IPS-NIHi11 (cell line): ENCODE data around the gene CCDC142.
"Not testable (repeated sequence)": the region's sequence is repeated elsewhere in the genome, so short reads cannot be mapped to it uniquely, and the experiment has no call there.

ENCODE experiments used
- DNase-seq: peaks from one replicate; pipeline ENCODE4 v3.0.0; 2012; ENCODE audit warnings: mixed read lengths, low spot score

Gene CCDC142

DNA sequence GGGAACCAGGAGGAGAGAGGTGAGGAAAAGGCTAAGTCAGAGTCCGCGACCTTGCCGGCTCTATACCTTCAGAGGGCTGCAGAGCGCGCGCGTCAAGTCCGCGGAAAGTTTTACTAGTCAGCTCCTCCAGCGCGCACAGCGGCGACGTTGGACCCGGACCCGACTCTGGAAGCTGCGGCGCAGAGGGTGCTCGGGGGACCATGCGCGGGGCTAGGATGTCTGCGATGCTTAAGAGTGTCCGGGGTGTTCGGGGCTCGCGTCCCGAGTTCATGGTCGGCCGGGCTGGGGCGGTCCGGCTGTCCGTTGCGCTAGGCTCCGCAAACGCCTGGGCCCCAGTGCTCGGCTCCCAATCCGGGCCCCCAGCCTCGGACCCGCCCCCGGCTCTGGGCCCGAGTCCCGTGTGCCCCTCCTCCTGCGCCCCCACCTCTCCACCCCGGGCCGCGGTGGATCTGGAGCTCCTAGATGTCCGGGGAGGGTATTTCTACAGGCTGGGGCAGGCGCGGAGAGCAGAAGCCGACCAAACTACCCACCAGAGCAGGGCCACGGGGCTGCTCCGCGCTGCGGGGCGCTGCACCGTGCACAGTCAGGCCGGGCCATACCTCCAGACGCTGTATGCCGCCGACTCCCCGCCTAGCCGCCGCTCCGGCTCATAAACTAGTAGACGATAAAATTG, 16.6 kb upstream of the CCDC142 start, which contains the start of gene LBX2:
LBX2 (minus strand) TSS at position 337 of the 673 bp plus-strand sequence; CDS start at position 271, 66 bp downstream.
- DNase-seq = peak; percentile 57

DNA sequence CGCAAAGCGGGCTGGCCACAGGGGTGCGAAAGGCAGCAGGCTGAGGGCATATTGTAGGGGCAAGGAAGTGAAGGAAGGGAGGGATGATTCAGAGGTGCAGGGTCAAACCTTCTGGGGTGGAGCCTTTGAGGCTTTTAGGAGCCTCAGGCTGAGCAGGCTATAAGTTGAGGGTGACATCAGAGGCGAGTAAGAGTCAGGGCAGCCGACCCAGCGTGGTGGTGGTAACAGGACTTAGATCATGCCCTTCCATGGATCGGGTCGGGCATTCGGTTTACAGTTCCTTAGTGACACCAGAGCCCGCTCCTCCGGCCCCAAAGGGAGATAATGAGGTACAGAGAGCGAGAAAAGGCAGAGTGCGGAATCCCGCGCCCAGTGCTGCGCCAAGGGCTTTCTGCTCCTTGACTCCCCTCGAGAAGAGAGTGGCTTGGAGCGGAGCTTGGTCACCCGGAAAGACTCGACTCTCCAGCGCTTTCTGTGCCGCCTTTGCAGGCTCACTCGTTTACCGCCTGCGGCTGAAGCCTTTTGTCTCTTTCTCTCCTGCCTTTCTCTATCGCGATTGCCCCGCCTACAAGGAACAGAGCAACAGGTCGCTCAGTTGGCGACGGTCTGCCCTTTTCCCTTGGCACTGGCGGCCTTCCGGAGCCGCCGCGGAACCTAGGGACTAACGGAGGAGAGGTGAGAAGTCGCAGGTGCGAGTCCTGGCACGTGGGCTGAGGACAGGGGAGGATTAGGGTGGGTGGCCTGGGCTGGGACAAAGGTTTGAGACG, 15.9 kb upstream of the CCDC142 start:
- peak; percentile 41 for DNase-seq

GRCh38 chr2:74497777-74498499, 15.1 kb upstream of the CCDC142 start:
- peak; percentile 59 for DNase-seq

GRCh38 chr2:74496997-74497776, 14.4 kb upstream of the CCDC142 start:
- DNase-seq = no peak

GRCh38 chr2:74495440-74495839, 12.6 kb upstream of the CCDC142 start:
- DNase-seq = no peak

GRCh38 chr2:74493546-74493945, 10.7 kb upstream of the CCDC142 start:
- DNase-seq = no peak

GRCh38 chr2:74491648-74492544, 9.1 kb upstream of the CCDC142 start:
- DNase-seq = no peak

DNA sequence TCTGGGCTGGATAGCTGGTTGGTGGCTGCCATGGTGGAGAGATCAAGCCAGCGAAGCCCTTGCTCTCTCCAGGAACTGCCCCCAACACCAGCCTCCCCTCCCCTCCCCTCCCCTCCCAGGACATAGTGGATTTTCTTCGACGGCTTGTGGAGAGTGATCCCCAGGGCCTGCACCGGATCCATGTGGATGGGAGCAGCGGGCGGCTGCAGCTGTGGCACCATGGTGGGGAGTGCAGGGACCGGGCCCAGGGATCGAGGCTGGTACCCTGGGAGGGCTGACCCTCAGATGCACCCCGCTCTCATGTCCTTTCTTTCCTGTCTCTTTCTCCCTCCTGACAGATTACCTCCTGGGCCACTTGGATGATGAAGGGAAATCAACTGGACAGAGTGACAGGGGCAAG, 7.1 kb upstream of the CCDC142 start:
- DNase-seq = no peak

DNA sequence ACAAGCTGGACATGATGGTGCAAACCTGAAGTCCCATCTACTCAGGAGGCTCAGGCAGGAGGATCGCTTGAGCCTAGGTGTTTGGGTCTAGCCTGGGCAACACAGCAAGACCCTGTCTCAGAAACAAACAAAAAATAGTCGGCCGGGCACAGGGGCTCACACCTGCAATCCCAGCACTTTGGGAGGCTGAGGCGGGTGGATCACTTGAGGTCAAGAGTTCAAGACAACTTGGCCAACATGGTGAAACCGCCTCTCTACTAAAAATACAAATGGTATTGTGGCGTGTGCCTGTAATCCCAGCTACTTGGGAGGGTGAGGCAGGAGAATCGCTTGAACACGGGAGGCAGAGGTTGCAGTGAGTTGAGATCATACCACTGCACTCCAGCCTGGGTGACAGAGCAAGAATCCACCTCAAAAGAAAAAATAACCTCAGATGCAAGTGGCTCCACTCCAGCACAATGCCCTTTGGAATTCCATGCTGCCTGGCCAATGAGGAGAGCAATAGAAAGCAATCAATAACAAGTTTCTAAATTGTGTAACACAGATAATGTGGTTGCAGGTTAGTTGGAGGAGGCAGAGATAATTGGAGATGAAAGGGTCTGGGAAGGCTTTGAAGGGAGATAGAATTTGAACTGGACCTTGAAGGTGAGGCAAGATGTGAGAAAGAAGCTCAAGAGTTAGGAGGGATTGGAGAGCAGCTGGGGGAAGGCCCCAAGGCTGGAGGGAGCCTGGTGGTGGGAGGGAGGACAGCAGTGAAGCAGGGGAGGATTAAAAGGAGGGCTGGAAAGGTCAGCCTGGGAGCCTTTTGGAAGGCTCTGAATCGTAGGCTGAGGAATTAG, 6.1 kb upstream of the CCDC142 start:
- no peak for DNase-seq

DNA sequence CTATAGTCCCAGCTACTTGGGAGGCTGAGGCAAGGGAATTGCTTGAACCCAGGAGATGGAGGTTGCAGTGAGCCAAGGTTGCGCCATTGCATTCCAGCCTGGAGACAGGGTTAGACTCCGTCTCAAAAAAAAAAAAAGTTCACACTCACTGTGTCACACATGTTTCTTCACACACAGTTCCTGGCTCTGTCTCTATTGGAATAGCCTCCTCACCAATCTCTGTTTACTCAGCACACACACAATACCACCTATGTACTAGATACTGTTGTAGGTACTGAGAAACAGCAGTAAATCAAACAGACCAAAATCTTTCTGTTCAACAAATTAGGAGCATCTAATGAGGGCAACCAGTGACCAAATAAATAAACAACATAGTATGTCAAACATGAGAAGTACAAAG, 3.3 kb upstream of the CCDC142 start:
- no peak for DNase-seq

DNA sequence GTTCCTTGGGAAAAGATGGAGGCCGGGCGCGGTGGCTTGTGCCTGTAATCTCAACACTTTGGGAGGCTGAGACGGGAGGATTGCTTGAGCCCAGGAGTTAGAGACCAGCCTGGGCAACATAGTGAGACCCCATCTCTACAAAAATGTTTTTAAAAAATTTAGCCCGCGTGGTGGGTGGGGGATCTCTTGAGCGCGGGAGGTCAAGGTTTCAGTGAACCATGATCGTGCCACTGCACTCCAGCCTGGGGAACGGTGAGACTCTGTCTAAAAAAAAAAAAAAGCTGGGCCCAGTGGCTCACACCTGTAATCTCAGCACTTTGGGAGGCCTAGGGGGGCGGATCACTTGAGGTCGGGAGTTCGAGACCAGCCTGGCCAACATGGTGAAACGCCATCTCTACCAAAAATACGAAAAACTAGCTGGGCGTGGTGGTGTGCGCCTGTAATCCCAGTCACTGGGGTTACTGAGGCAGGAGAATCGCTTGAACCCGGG, 922 bp upstream of the CCDC142 start:
- not testable (repeated sequence) for DNase-seq

DNA sequence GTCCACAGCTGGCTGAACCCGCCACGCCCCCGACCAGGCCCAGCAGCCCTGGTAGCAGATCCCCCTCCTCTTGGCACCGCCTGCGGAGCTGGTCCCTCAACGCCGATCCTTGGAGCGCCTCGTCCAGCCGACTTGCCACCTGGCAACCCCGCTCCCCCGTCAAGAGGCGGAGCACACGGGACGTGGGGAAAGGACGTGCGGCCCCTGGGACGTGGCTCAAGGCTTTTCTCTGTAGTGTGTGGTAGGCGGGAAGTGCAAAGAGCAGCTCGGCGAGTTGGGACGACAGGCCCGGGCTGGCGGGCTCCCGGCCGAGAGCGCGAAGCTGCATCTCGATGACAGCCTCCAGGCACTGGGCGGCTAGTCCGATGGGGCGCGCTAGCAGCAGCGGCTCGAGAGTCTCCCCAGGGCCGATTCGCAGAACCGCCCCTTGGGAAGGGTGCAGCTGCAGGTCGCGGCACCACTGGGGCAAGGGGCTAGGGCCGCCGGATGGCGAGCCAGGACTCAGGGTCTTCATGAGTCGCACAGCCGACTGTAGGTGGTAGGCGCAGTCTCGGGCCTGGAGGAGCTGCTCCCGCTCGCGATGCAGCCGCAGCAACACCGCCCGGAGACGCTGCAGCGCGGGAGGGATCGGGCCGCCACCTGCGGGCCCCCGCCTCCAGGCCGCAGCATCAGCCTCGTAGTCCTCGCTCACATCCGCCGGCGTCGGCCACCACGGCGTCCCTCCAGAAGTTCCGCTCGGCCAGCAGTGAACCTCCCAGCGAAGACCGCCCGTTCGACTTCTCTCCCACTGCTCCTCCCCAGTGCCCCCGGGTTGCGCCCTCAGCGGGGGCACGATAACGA, 617 bp downstream of the CCDC142 start:
- DNase-seq = peak; percentile 67

- no peak for DNase-seq
Observed at GRCh38 chr2:74481431-74481830, 1.4 kb downstream of the CCDC142 start.

GRCh38 chr2:74474899-74475298, 7.9 kb downstream of the CCDC142 start:
- DNase-seq = peak; percentile 33

GRCh38 chr2:74474481-74474880, 8.3 kb downstream of the CCDC142 start:
- no peak for DNase-seq

- DNase-seq = no peak
Observed at GRCh38 chr2:74472945-74473258, 9.9 kb downstream of the CCDC142 start.

GRCh38 chr2:74472086-74472944, 10.5 kb downstream of the CCDC142 start, which contains the start of gene MRPL53:
Gene MRPL53 (minus strand): TSS chr2:74472680. CDS start chr2:74472660, 20 bp downstream.
- peak; percentile 83 for DNase-seq
